HCT116 (cell line): Measurements from ENCODE around the gene GIPR. TPM values are rescaled to one million over a fixed set of nuclear protein-coding genes. Genes with fewer than 3 reads are reported as not detected.

Source experiments
- ATAC-seq: fragments of 200-7000 bp; cut with Tn5 transposase; 2 replicates; pipeline ENCODE4 v1.9.1; 2020; ENCODE audit warnings: mild to moderate bottlenecking, moderate library complexity
- BruUV-seq: library from RNA; stranded (reverse); fragments of 400-500 nt; replicated peaks from 2 replicates; lab custom pipeline; 2021; lab: Mats Ljungman, UMichigan
- CTCF ChIA-PET: fragments of 300-600 bp; sonication (Branson Sonifier 250); formaldehyde crosslinking; loops from one replicate; lab custom pipeline; 2021; ENCODE audit warnings: antibody characterized with exemption; lab: Charles Lee
- POLR2A ChIA-PET: fragments of 300-600, 350-600 bp; sonication (Branson Sonifier 250); formaldehyde crosslinking; loops from one replicate; lab custom pipeline; 2021; ENCODE audit warnings: antibody characterized with exemption; lab: Charles Lee
- RAD21 ChIA-PET, 2 experiments: fragments of 300-600 bp; sonication (Branson Sonifier 250); formaldehyde crosslinking; loops; one replicate each; lab custom pipeline; 2023; ENCODE audit warnings: low total read pairs in 2 of 2; ENCODE audit not compliant: uncharacterized antibody in 2 of 2, unreplicated experiment in 2 of 2, low non-redundant PET in 1 of 2; lab: Charles Lee
- DNase-seq: peaks from one replicate; pipeline ENCODE4 v3.0.0-alpha.2; 2010; ENCODE audit warnings: low read depth, low spot score
- H2AFZ ChIP-seq: fragments of 200-600 bp; shearing (Covaris generic), sonication (generic); 2 replicates; pipeline ENCODE4 v1.6.1; 2017; ENCODE audit warnings: low read depth, mixed run types, mixed read lengths, antibody characterized with exemption, low read length; ENCODE audit not compliant: poor library complexity, severe bottlenecking
- H3K27ac ChIP-seq: 2 replicates; pipeline ENCODE4 v1.5.1; 2012; ENCODE audit warnings: low read depth, low read length
- H3K27me3 ChIP-seq: fragments of 200-600 bp; sonication (generic); 2 replicates; pipeline ENCODE4 v1.6.1; 2016; ENCODE audit warnings: mixed run types, low read length, mixed read lengths; ENCODE audit not compliant: insufficient read depth
- H3K36me3 ChIP-seq, 2 experiments: fragments of 200-500 bp in 1 of 2; fragments of 200-600 bp in 1 of 2; sonication (Bioruptor generic) in 1 of 2; sonication (generic) in 1 of 2; 2 replicates each; pipeline versions ENCODE4 v1.5.1 to v1.6.1; 2014 to 2016; ENCODE audit warnings: low read length in 2 of 2, inconsistent platforms in 1 of 2, mixed read lengths in 1 of 2, mixed run types in 1 of 2; ENCODE audit not compliant: insufficient read depth in 2 of 2, control insufficient read depth in 1 of 2
- H3K4me1 ChIP-seq, 2 experiments: fragments of 200-600 bp in 1 of 2; sonication (generic) in 1 of 2; 2 replicates each; pipeline versions ENCODE4 v1.5.1 to v1.6.1; 2012 to 2017; ENCODE audit warnings: low read length in 2 of 2, inconsistent platforms in 1 of 2, mild to moderate bottlenecking in 1 of 2, mixed read lengths in 1 of 2, mixed run types in 1 of 2, moderate library complexity in 1 of 2; ENCODE audit not compliant: insufficient read depth in 2 of 2, control insufficient read depth in 1 of 2
- H3K4me2 ChIP-seq: fragments of 200-600 bp; sonication (generic); 2 replicates; pipeline ENCODE4 v1.6.1; 2017; ENCODE audit warnings: mixed run types, low read length, mixed read lengths
- H3K4me3 ChIP-seq, 2 experiments: fragments of 200-600 bp in 1 of 2; sonication (generic) in 1 of 2; replicated peaks in 1 of 2; 2 replicates each; pipeline ENCODE4 v1.5.1; 2011 to 2016; ENCODE audit warnings: low read length in 2 of 2, control low read depth in 1 of 2, low read depth in 1 of 2, mild to moderate bottlenecking in 1 of 2, mixed read lengths in 1 of 2, mixed run types in 1 of 2
- H3K79me2 ChIP-seq: fragments of 200-600 bp; sonication (generic); 2 replicates; pipeline ENCODE4 v1.6.1; 2017; ENCODE audit warnings: mild to moderate bottlenecking, mixed run types, low read length, moderate library complexity, mixed read lengths; ENCODE audit not compliant: insufficient read depth
- H3K9ac ChIP-seq: fragments of 200-600 bp; sonication (generic); 2 replicates; pipeline ENCODE4 v1.6.1; 2016; ENCODE audit warnings: low read length, mixed read lengths
- H3K9me2 ChIP-seq: fragments of 200-600 bp; sonication (generic), shearing (Covaris generic); 2 replicates; pipeline ENCODE4 v1.6.1; 2017; ENCODE audit warnings: mixed run types, mild to moderate bottlenecking, moderate library complexity; ENCODE audit not compliant: insufficient read depth
- H3K9me3 ChIP-seq, 2 experiments: fragments of 200-500 bp in 1 of 2; fragments of 200-600 bp in 1 of 2; sonication (Bioruptor generic) in 1 of 2; sonication (generic) in 1 of 2; 2 replicates each; pipeline ENCODE4 v1.6.1; 2014 to 2017; ENCODE audit warnings: low read length in 2 of 2, mixed read lengths in 2 of 2, inconsistent platforms in 1 of 2, low read depth in 1 of 2, mild to moderate bottlenecking in 1 of 2, mixed run types in 1 of 2, moderate library complexity in 1 of 2; ENCODE audit not compliant: control insufficient read depth in 1 of 2, insufficient read depth in 1 of 2
- H4K20me1 ChIP-seq: fragments of 200-600 bp; sonication (generic), shearing (Covaris generic); 2 replicates; pipeline ENCODE4 v1.6.1; 2017; ENCODE audit warnings: mixed run types, mild to moderate bottlenecking, moderate library complexity; ENCODE audit not compliant: insufficient read depth
- ATF3 ChIP-seq: IDR thresholded peaks from 2 replicates; pipeline ENCODE4 v1.6.1; 2012
- CBX3 ChIP-seq: IDR thresholded peaks from 2 replicates; pipeline ENCODE4 v1.6.1; 2012; ENCODE audit warnings: low read depth
- CEBPB ChIP-seq: IDR thresholded peaks from 2 replicates; pipeline ENCODE4 v1.6.1; 2012; ENCODE audit warnings: low read depth
- CTCF ChIP-seq, 3 experiments: fragments of 200-600 bp in 1 of 3; sonication (generic) in 1 of 3; IDR thresholded peaks in 2 of 3; conservative IDR thresholded peaks in 1 of 3; 2 replicates each; pipeline ENCODE4 v1.5.1; 2012 to 2017; ENCODE audit warnings: low read depth in 2 of 3, low read length in 2 of 3, antibody characterized with exemption in 1 of 3, borderline replicate concordance in 1 of 3, control low read depth in 1 of 3, mild to moderate bottlenecking in 1 of 3, mixed read lengths in 1 of 3, mixed run types in 1 of 3, moderate library complexity in 1 of 3; ENCODE audit not compliant: insufficient read depth in 1 of 3
- EGR1 ChIP-seq: IDR thresholded peaks from 2 replicates; pipeline ENCODE4 v1.6.1; 2012; ENCODE audit warnings: low read depth
- ELF1 ChIP-seq: IDR thresholded peaks from 2 replicates; pipeline ENCODE4 v1.6.1; 2012; ENCODE audit warnings: low read depth, borderline replicate concordance
- EZH2 ChIP-seq: fragments of 200-600 bp; sonication (generic); IDR thresholded peaks from 2 replicates; pipeline ENCODE4 v1.6.1; 2017; ENCODE audit warnings: antibody characterized with exemption, mixed run types
- EZH2phosphoT487 ChIP-seq: fragments of 200-600 bp; IDR thresholded peaks from 2 replicates; pipeline ENCODE4 v1.6.1; 2018; ENCODE audit warnings: antibody characterized with exemption, borderline replicate concordance
- FOSL1 ChIP-seq: IDR thresholded peaks from 2 replicates; pipeline ENCODE4 v1.6.1; 2012; ENCODE audit warnings: low read depth
- JUND ChIP-seq: IDR thresholded peaks from 2 replicates; pipeline ENCODE4 v1.6.1; 2012
- MAX ChIP-seq: IDR thresholded peaks from 2 replicates; pipeline ENCODE4 v1.6.1; 2012
- POLR2AphosphoS5 ChIP-seq: IDR thresholded peaks from 2 replicates; pipeline ENCODE4 v1.6.1; 2011; ENCODE audit warnings: mild to moderate bottlenecking, low read depth, low read length, moderate library complexity
- RAD21 ChIP-seq: IDR thresholded peaks from 2 replicates; pipeline ENCODE4 v1.6.1; 2012; ENCODE audit warnings: low read depth, mild to moderate bottlenecking
- REST ChIP-seq: IDR thresholded peaks from 2 replicates; pipeline ENCODE4 v1.6.1; 2012; ENCODE audit warnings: low read depth
- SIN3A ChIP-seq: IDR thresholded peaks from 2 replicates; pipeline ENCODE4 v1.6.1; 2012; ENCODE audit warnings: low read depth
- TCF7L2 ChIP-seq: IDR thresholded peaks from 2 replicates; pipeline ENCODE4 v1.7.0; 2011; ENCODE audit warnings: borderline replicate concordance, inconsistent platforms; ENCODE audit not compliant: insufficient read depth, insufficient read length; ENCODE audit errors: extremely low read depth
- YY1 ChIP-seq: IDR thresholded peaks from 2 replicates; pipeline ENCODE4 v1.6.1; 2011; ENCODE audit warnings: low read length, low read depth, moderate library complexity, mild to moderate bottlenecking; ENCODE audit not compliant: insufficient replicate concordance; ENCODE audit errors: extremely low read depth
- ZFX ChIP-seq: fragments of 450-650 bp; IDR thresholded peaks from 2 replicates; pipeline ENCODE4 v1.6.1; 2017
- intact Hi-C: fragments of 100-400 bp; cut with micrococcal nuclease; formaldehyde crosslinking; loops from 2 replicates; pipeline ENCODE4 v1.10.0; 2022
- total RNA-seq: library from RNA; stranded (reverse); gene quantifications from one replicate; pipeline ENCODE4 v1.2.1, GENCODE V29; 2021; ENCODE audit not compliant: unreplicated experiment
- TF ChIP-seq, protein P1 (sequence below): IDR thresholded peaks from 2 replicates; pipeline ENCODE4 v1.6.1; 2011; ENCODE audit warnings: mild to moderate bottlenecking, low read length, moderate library complexity; ENCODE audit not compliant: insufficient replicate concordance; ENCODE audit errors: extremely low read depth

GIPR gene
- total RNA-seq, 1 experiment from 2014 or later: 14.1 TPM

GRCh38 chr19:45711851-45712698 lies 44.1 kb downstream of the GIPR start:
- Histone ChIP-seq H3K9me2 (no peaks in the 10 kb centered on the region), H3K4me1 (peaks cover 8 to 13% of the 10 kb centered on the region in 2 experiments; a peak in 3 of 4 replicates), H3K36me3 (peaks cover 11 to 15% of the 10 kb centered on the region in 2 experiments; a peak in 2 of 4 replicates), H3K4me3 (no peak overlapping the region), H3K4me2 (no peak overlapping the region), H3K79me2 (peaks cover 50% of the 10 kb centered on the region), H2AFZ (no peak overlapping the region), H3K9me3 (no peaks in the 10 kb centered on the region), H4K20me1 (no peaks in the 10 kb centered on the region), H3K27ac (no peak overlapping the region; the same call in 1 of the 2 replicates), H3K27me3 (no peaks in the 10 kb centered on the region), H3K9ac (no peak overlapping the region)
- no TSS peak for BruUV-seq
- POLR2A ChIA-PET: no interaction called here
- intact Hi-C loops: no loop called here
- CTCF ChIA-PET: no interaction called here
- DNase-seq (no peak), ATAC-seq (no peak)
- TF ChIP-seq EGR1 (no peak), REST (no peak), EZH2phosphoT487 (no peak), CTCF (IDR thresholded peaks at IDR 0.05 in 2 of 3, conservative IDR thresholded peaks at IDR 0.05 in 1 of 3; ENCODE audit: borderline replicate concordance in 1 of 3, insufficient read depth in 1 of 3, low read depth in 2 of 3, low read length in 2 of 3) (no peak), CEBPB (no peak), TCF7L2 (no peak), FOSL1 (no peak), SIN3A (no peak), JUND (no peak), MAX (no peak), EZH2 (no peak), ATF3 (no peak), CBX3 (no peak), ZFX (no peak), YY1 (no peak), POLR2AphosphoS5 (no peak), ELF1 (no peak), RAD21 (no peak)
- TF ChIP-seq, protein P1, sequence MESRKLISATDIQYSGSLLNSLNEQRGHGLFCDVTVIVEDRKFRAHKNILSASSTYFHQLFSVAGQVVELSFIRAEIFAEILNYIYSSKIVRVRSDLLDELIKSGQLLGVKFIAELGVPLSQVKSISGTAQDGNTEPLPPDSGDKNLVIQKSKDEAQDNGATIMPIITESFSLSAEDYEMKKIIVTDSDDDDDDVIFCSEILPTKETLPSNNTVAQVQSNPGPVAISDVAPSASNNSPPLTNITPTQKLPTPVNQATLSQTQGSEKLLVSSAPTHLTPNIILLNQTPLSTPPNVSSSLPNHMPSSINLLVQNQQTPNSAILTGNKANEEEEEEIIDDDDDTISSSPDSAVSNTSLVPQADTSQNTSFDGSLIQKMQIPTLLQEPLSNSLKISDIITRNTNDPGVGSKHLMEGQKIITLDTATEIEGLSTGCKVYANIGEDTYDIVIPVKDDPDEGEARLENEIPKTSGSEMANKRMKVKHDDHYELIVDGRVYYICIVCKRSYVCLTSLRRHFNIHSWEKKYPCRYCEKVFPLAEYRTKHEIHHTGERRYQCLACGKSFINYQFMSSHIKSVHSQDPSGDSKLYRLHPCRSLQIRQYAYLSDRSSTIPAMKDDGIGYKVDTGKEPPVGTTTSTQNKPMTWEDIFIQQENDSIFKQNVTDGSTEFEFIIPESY: no peak
- RAD21 ChIA-PET: no interaction called here
